Fibroblast of lung (primary cell): ENCODE data around the gene ERFE.

Experiments used
- CTCF ChIP-seq, 2 donors: IDR thresholded peaks in 1 of 2; conservative IDR thresholded peaks in 1 of 2; 1 replicate in 1 of 2; 2 replicates in 1 of 2; pipeline ENCODE4 v1.5.1; 2011 to 2012; ENCODE audit warnings: low read length in 2 of 2, control low read depth in 1 of 2, inconsistent platforms in 1 of 2, low read depth in 1 of 2, mild to moderate bottlenecking in 1 of 2
- EZH2 ChIP-seq: IDR thresholded peaks from 2 replicates; pipeline ENCODE4 v1.5.1; 2012; ENCODE audit warnings: low read length, control low read depth, mild to moderate bottlenecking; ENCODE audit errors: missing control alignments

GRCh38 chr2:238163481-238164198 lies 4.9 kb downstream of the ERFE start:
- no peak for TF ChIP-seq CTCF (conservative IDR thresholded peaks at IDR 0.05 in 1 of 2, IDR thresholded peaks at IDR 0.05 in 1 of 2; ENCODE audit: low read depth in 1 of 2, low read length in 2 of 2)
- no peak for TF ChIP-seq EZH2
